IMR-90 (cell line): Measurements from ENCODE around the gene TMEM52. TPM values are rescaled to one million over a fixed set of nuclear protein-coding genes. Genes with fewer than 3 reads are reported as not detected.

Experiments used
- ATAC-seq: fragments of 200-7000 bp; cut with Tn5 transposase; 2 replicates; pipeline ENCODE4 v1.9.1; 2020; ENCODE audit warnings: low read depth, mild to moderate bottlenecking, moderate library complexity
- BruUV-seq: library from RNA; stranded (reverse); fragments of 400-500 nt; replicated peaks from 2 replicates; lab custom pipeline; 2021; lab: Mats Ljungman, UMichigan
- CTCF ChIA-PET: fragments of 300-600 bp; formaldehyde crosslinking; extraction: SDS; loops from one replicate; lab custom pipeline; 2021; ENCODE audit warnings: antibody characterized with exemption; lab: Yijun Ruan, JAX
- POLR2A ChIA-PET: fragments of 300-600 bp; sonication (Branson Sonifier 250); formaldehyde crosslinking; loops from one replicate; lab custom pipeline; 2022; ENCODE audit warnings: antibody characterized with exemption; ENCODE audit not compliant: unreplicated experiment; lab: Charles Lee
- DNase-seq: peaks from one replicate; pipeline ENCODE4 v3.0.0; 2013
- H2AFZ ChIP-seq: replicated peaks from 2 replicates; pipeline ENCODE3; 2013; ENCODE audit warnings: low read length, mild to moderate bottlenecking; ENCODE audit not compliant: poor library complexity
- H2AK5ac ChIP-seq: 2 replicates; pipeline ENCODE4 v1.6.1; 2013; ENCODE audit warnings: low read depth, low read length, inconsistent platforms
- H2AK9ac ChIP-seq: replicated peaks from 2 replicates; pipeline ENCODE3; 2013; ENCODE audit warnings: mild to moderate bottlenecking, low read depth, low read length, moderate library complexity; ENCODE audit not compliant: poor library complexity
- H2BK120ac ChIP-seq: 2 replicates; pipeline ENCODE4 v1.6.1; 2013; ENCODE audit warnings: low read depth, low read length, inconsistent platforms
- H2BK15ac ChIP-seq: 3 replicates; pipeline ENCODE4 v1.6.1; 2013; ENCODE audit warnings: low read depth, low read length, inconsistent platforms
- H2BK20ac ChIP-seq: 2 replicates; pipeline ENCODE4 v1.6.1; 2013; ENCODE audit warnings: low read depth, mild to moderate bottlenecking, inconsistent platforms, low read length, moderate library complexity
- H2BK5ac ChIP-seq: 2 replicates; pipeline ENCODE4 v1.6.1; 2013; ENCODE audit warnings: mild to moderate bottlenecking, low read depth, low read length, inconsistent platforms; ENCODE audit not compliant: poor library complexity, severe bottlenecking
- H3K14ac ChIP-seq: replicated peaks from 2 replicates; pipeline ENCODE4 v1.6.1; 2013; ENCODE audit warnings: low read depth, low read length, inconsistent platforms
- H3K18ac ChIP-seq: 2 replicates; pipeline ENCODE4 v1.6.1; 2013; ENCODE audit warnings: low read depth, low read length, control low read depth
- H3K23ac ChIP-seq: 2 replicates; pipeline ENCODE4 v1.6.1; 2013; ENCODE audit warnings: low read depth, low read length, inconsistent platforms
- H3K27ac ChIP-seq: 2 replicates; pipeline ENCODE4 v1.5.1; 2013; ENCODE audit warnings: mild to moderate bottlenecking, control low read depth, low read length; ENCODE audit not compliant: insufficient read depth
- H3K27me3 ChIP-seq: 2 replicates; pipeline ENCODE4 v1.6.1; 2013; ENCODE audit warnings: low read length; ENCODE audit not compliant: control insufficient read depth, insufficient read depth
- H3K36me3 ChIP-seq: 2 replicates; pipeline ENCODE4 v1.6.1; 2013; ENCODE audit warnings: low read length, mixed read lengths; ENCODE audit not compliant: control insufficient read depth, insufficient read depth
- H3K4ac ChIP-seq: 2 replicates; pipeline ENCODE4 v1.6.1; 2013; ENCODE audit warnings: low read depth, low read length, inconsistent platforms
- H3K4me1 ChIP-seq: 2 replicates; pipeline ENCODE4 v1.6.1; 2013; ENCODE audit warnings: low read length, mixed read lengths; ENCODE audit not compliant: control insufficient read depth, insufficient read depth
- H3K4me2 ChIP-seq: 2 replicates; pipeline ENCODE4 v1.6.1; 2013; ENCODE audit warnings: low read depth, mild to moderate bottlenecking, control low read depth, low read length, moderate library complexity
- H3K4me3 ChIP-seq: 2 replicates; pipeline ENCODE4 v1.5.1; 2013; ENCODE audit warnings: low read depth, mild to moderate bottlenecking, control low read depth, low read length, moderate library complexity; ENCODE audit not compliant: insufficient read depth
- H3K56ac ChIP-seq: 2 replicates; pipeline ENCODE4 v1.6.1; 2013; ENCODE audit warnings: low read length, inconsistent platforms; ENCODE audit not compliant: insufficient read depth; ENCODE audit errors: extremely low read depth
- H3K79me1 ChIP-seq, 2 experiments: 2 replicates each; pipeline ENCODE4 v1.6.1; 2013; ENCODE audit warnings: low read length in 2 of 2, inconsistent platforms in 1 of 2, low read depth in 1 of 2
- H3K9ac ChIP-seq: 2 replicates; pipeline ENCODE4 v1.6.1; 2013; ENCODE audit warnings: low read depth, low read length, control low read depth
- H3K9me1 ChIP-seq: 2 replicates; pipeline ENCODE4 v1.6.1; 2013; ENCODE audit warnings: low read length, inconsistent platforms; ENCODE audit not compliant: insufficient read depth
- H3K9me3 ChIP-seq: 2 replicates; pipeline ENCODE4 v1.6.1; 2013; ENCODE audit warnings: low read length; ENCODE audit not compliant: control insufficient read depth, insufficient read depth
- H4K20me1 ChIP-seq: 2 replicates; pipeline ENCODE4 v1.6.1; 2013; ENCODE audit warnings: low read length, inconsistent platforms; ENCODE audit not compliant: insufficient read depth
- H4K5ac ChIP-seq: 2 replicates; pipeline ENCODE4 v1.6.1; 2013; ENCODE audit warnings: mild to moderate bottlenecking, low read depth, low read length, control low read depth
- H4K8ac ChIP-seq, 2 experiments: 2 replicates each; pipeline ENCODE4 v1.6.1; 2013; ENCODE audit warnings: low read depth in 2 of 2, low read length in 2 of 2, control low read depth in 1 of 2, inconsistent platforms in 1 of 2
- H4K91ac ChIP-seq: 2 replicates; pipeline ENCODE4 v1.6.1; 2013; ENCODE audit warnings: low read depth, low read length, inconsistent platforms; ENCODE audit not compliant: insufficient read depth
- BHLHE40 ChIP-seq: fragments of 150-350 bp; IDR thresholded peaks from 2 replicates; pipeline ENCODE4 v1.6.1; 2016; ENCODE audit warnings: mild to moderate bottlenecking, low read depth, low read length
- CEBPB ChIP-seq: IDR thresholded peaks from 2 replicates; pipeline ENCODE4 v1.6.1; 2012; ENCODE audit warnings: low read depth, low read length, improper control_type of control experiment
- CHD1 ChIP-seq: IDR thresholded peaks from 2 replicates; pipeline ENCODE4 v1.6.1; 2012; ENCODE audit warnings: low read depth, low read length, improper control_type of control experiment
- CTCF ChIP-seq: conservative IDR thresholded peaks from 2 replicates; pipeline ENCODE4 v1.5.1; 2012; ENCODE audit warnings: mild to moderate bottlenecking, low read depth, low read length, improper control_type of control experiment
- ELK1 ChIP-seq: fragments of 150-350 bp; IDR thresholded peaks from 2 replicates; pipeline ENCODE4 v1.6.1; 2016; ENCODE audit warnings: low read depth, mild to moderate bottlenecking, low read length, moderate library complexity, borderline replicate concordance
- FOS ChIP-seq: fragments of 150-350 bp; IDR thresholded peaks from 2 replicates; pipeline ENCODE4 v1.6.1; 2016; ENCODE audit warnings: low read depth, low read length
- MAFK ChIP-seq: IDR thresholded peaks from 2 replicates; pipeline ENCODE4 v1.6.1; 2012; ENCODE audit warnings: low read depth, low read length, improper control_type of control experiment
- MAZ ChIP-seq: IDR thresholded peaks from 2 replicates; pipeline ENCODE4 v1.6.1; 2012; ENCODE audit warnings: low read depth, mild to moderate bottlenecking, low read length, improper control_type of control experiment, moderate library complexity, borderline replicate concordance
- MXI1 ChIP-seq: IDR thresholded peaks from 2 replicates; pipeline ENCODE4 v1.6.1; 2012; ENCODE audit warnings: low read depth, mild to moderate bottlenecking, low read length, moderate library complexity, borderline replicate concordance
- NFE2L2 ChIP-seq: fragments of 150-350 bp; IDR thresholded peaks from 2 replicates; pipeline ENCODE4 v1.6.1; 2016; ENCODE audit warnings: low read depth, mild to moderate bottlenecking, low read length
- POLR2A ChIP-seq: IDR thresholded peaks from 2 replicates; pipeline ENCODE4 v1.6.1; 2012; ENCODE audit warnings: mild to moderate bottlenecking, low read depth, low read length
- RAD21 ChIP-seq: IDR thresholded peaks from 2 replicates; pipeline ENCODE4 v1.6.1; 2012; ENCODE audit warnings: low read length, improper control_type of control experiment
- RCOR1 ChIP-seq: IDR thresholded peaks from 2 replicates; pipeline ENCODE4 v1.6.1; 2012; ENCODE audit warnings: mild to moderate bottlenecking, low read length, improper control_type of control experiment; ENCODE audit not compliant: insufficient replicate concordance
- RFX5 ChIP-seq: IDR thresholded peaks from 2 replicates; pipeline ENCODE4 v1.8.0; 2012; ENCODE audit warnings: low read depth, mild to moderate bottlenecking, low read length, moderate library complexity
- SMC3 ChIP-seq: fragments of 150-350 bp; IDR thresholded peaks from 2 replicates; pipeline ENCODE4 v1.6.1; 2016; ENCODE audit warnings: low read depth, mild to moderate bottlenecking, antibody characterized with exemption, low read length, moderate library complexity
- USF2 ChIP-seq: fragments of 150-350 bp; IDR thresholded peaks from 2 replicates; pipeline ENCODE4 v1.6.1; 2017; ENCODE audit warnings: mild to moderate bottlenecking, antibody characterized with exemption, low read length, low read depth
- WGBS, 2 experiments: methylation state at CpG; one replicate each; pipeline versions ENCODE4 v1.1.5 to v1.1.7; 2013; ENCODE audit warnings: missing lambda C conversion rate in 2 of 2; ENCODE audit not compliant: insufficient read length in 1 of 2; ENCODE audit errors: extremely low coverage in 2 of 2; 5-methylcytosine and 5-hydroxymethylcytosine counted together
- dilution Hi-C: fragments of 300-500 bp; cut with HindIII; formaldehyde crosslinking; loops from one replicate; pipeline ENCODE4 v1.14.3; 2018; ENCODE audit warnings: low sequenced_read_pairs; ENCODE audit not compliant: unreplicated experiment
- in situ Hi-C: fragments of 300-500 bp; cut with MboI; formaldehyde crosslinking; loops from 3 replicates; pipeline ENCODE4 v1.14.3; 2019; ENCODE audit warnings: low sequenced_read_pairs, inconsistent platforms, mixed read lengths
- intact Hi-C: fragments of 100-400 bp; cut with micrococcal nuclease; formaldehyde crosslinking; loops from 2 replicates; pipeline ENCODE4 v1.10.0; 2022
- polyA plus RNA-seq, 3 experiments: library from polyadenylated mRNA; depleted of rRNA; stranded (reverse); fragments of >200 nt; gene quantifications; 2 replicates each; pipeline ENCODE4 v1.2.3, GENCODE V29; 2012; ENCODE audit warnings: low replicate concordance in 1 of 3
- total RNA-seq: library from RNA; depleted of rRNA; stranded (reverse); fragments of >200 nt; gene quantifications from 2 replicates; pipeline ENCODE4 v1.2.3, GENCODE V29; 2012

The TMEM52 gene
- total and polyA plus RNA-seq, 2 of the 4 experiments (the other 2 are of a cell fraction), result 0.54 to 1.3 TPM

- in situ Hi-C loops, result no loop called here
- H3K56ac ChIP-seq, result no peak overlapping the region
- 78% methylated on average over 8 of the region's 16 CpGs; no CpG with 5 or more reads in 1 of the 2 experiments for WGBS, 2 experiments
Observed at GRCh38 chr1:1937549-1938275, 18.6 kb upstream of the TMEM52 start.

More at GRCh38 chr1:1937549-1938275, 18.6 kb upstream of the TMEM52 start:
- dilution Hi-C loops, result no loop called here
- Histone ChIP-seq H3K18ac (no peak overlapping the region), H4K8ac (no peak overlapping the region), H2AK9ac (no peak overlapping the region), H3K4me1 (no peaks in the 10 kb centered on the region), H2AK5ac (no peak overlapping the region), H4K91ac (no peak overlapping the region), H3K27me3 (peaks cover 17% of the 10 kb centered on the region), H3K9ac (no peak overlapping the region), H3K4me2 (no peak overlapping the region), H3K9me3 (no peaks in the 10 kb centered on the region), H3K9me1 (peaks cover 4% of the 10 kb centered on the region; the same call in 1 of the 2 replicates), H3K14ac (no peak overlapping the region), H2BK120ac (no peak overlapping the region), H3K4ac (no peak overlapping the region), H2BK20ac (no peak overlapping the region), H2BK5ac (no peak overlapping the region), H4K5ac (no peak overlapping the region), H3K79me1 (no peaks in the 10 kb centered on the region), H2BK15ac (no peak overlapping the region), H3K36me3 (no peaks in the 10 kb centered on the region), H2AFZ (no peak overlapping the region), H4K20me1 (no peaks in the 10 kb centered on the region), H3K27ac (no peak overlapping the region), H3K4me3 (no peak overlapping the region), H3K23ac (no peak overlapping the region)
- ATAC-seq, result no peak
- TF ChIP-seq ELK1 (no peak), BHLHE40 (no peak), MAZ (no peak), NFE2L2 (no peak), FOS (no peak), RFX5 (no peak), MAFK (no peak), MXI1 (no peak), SMC3 (no peak), CEBPB (no peak), POLR2A (no peak), RAD21 (no peak), RCOR1 (no peak), CTCF (no peak), USF2 (no peak), CHD1 (no peak)
- no TSS peak for BruUV-seq
- intact Hi-C loops, result no loop called here
- CTCF ChIA-PET, result no interaction called here
- no peak for DNase-seq
- POLR2A ChIA-PET, result no interaction called here
